Neuronal stem cell (in vitro differentiated cells): ENCODE data around the gene AGPAT2.

Experiments used
- DNase-seq: peaks from one replicate; pipeline ENCODE4 v3.0.0-alpha.2; 2013; ENCODE audit warnings: low spot score
- H2AFZ ChIP-seq: one replicate; pipeline ENCODE4 v1.6.1; 2013; ENCODE audit warnings: mild to moderate bottlenecking, low read length, inconsistent platforms
- H2AK5ac ChIP-seq: 2 replicates; pipeline ENCODE4 v1.6.1; 2013; ENCODE audit warnings: low read depth, mild to moderate bottlenecking, inconsistent platforms, low read length, moderate library complexity, mixed read lengths
- H2BK120ac ChIP-seq: 2 replicates; pipeline ENCODE4 v1.6.1; 2013; ENCODE audit warnings: low read depth, mild to moderate bottlenecking, inconsistent platforms, low read length, moderate library complexity, mixed read lengths
- H2BK12ac ChIP-seq: one replicate; pipeline ENCODE4 v1.6.1; 2013; ENCODE audit warnings: low read length, inconsistent platforms
- H2BK15ac ChIP-seq: 2 replicates; pipeline ENCODE4 v1.6.1; 2013; ENCODE audit warnings: mild to moderate bottlenecking, low read length, inconsistent platforms, mixed read lengths
- H2BK5ac ChIP-seq: one replicate; pipeline ENCODE4 v1.6.1; 2013; ENCODE audit warnings: inconsistent platforms, mild to moderate bottlenecking, low read length, moderate library complexity
- H3K14ac ChIP-seq: one replicate; pipeline ENCODE4 v1.6.1; 2013; ENCODE audit warnings: low read length, inconsistent platforms
- H3K18ac ChIP-seq: 2 replicates; pipeline ENCODE4 v1.6.1; 2013; ENCODE audit warnings: low read length, inconsistent platforms
- H3K23ac ChIP-seq: 2 replicates; pipeline ENCODE4 v1.6.1; 2013; ENCODE audit warnings: low read depth, mild to moderate bottlenecking, mixed read lengths, low read length, inconsistent platforms; ENCODE audit not compliant: poor library complexity
- H3K27ac ChIP-seq: replicated peaks from 3 replicates; pipeline ENCODE4 v1.5.1; 2013; ENCODE audit warnings: low read length, inconsistent platforms
- H3K27me3 ChIP-seq, 3 experiments: 2 replicates each; pipeline ENCODE4 v1.6.1; 2013; ENCODE audit warnings: low read length in 3 of 3, mild to moderate bottlenecking in 2 of 3, inconsistent platforms in 1 of 3, low read depth in 1 of 3, mixed read lengths in 1 of 3, moderate library complexity in 1 of 3; ENCODE audit not compliant: control insufficient read depth in 3 of 3, insufficient read depth in 3 of 3
- H3K36me3 ChIP-seq, 2 donors: replicated peaks in 1 of 2; 2 replicates each; pipeline ENCODE4 v1.6.1; 2013; ENCODE audit warnings: low read length in 2 of 2; ENCODE audit not compliant: control insufficient read depth in 2 of 2, insufficient read depth in 2 of 2
- H3K4ac ChIP-seq: 2 replicates; pipeline ENCODE4 v1.6.1; 2013; ENCODE audit warnings: inconsistent platforms, mild to moderate bottlenecking, low read length, moderate library complexity
- H3K4me1 ChIP-seq, 2 donors: 1 replicate in 1 of 2; 2 replicates in 1 of 2; pipeline ENCODE4 v1.6.1; 2013; ENCODE audit warnings: low read length in 2 of 2, low read depth in 1 of 2; ENCODE audit not compliant: control insufficient read depth in 2 of 2, insufficient read depth in 1 of 2
- H3K4me2 ChIP-seq: one replicate; pipeline ENCODE4 v1.6.1; 2013; ENCODE audit warnings: mild to moderate bottlenecking, low read length, inconsistent platforms; ENCODE audit not compliant: insufficient read depth, poor library complexity, severe bottlenecking
- H3K4me3 ChIP-seq, 2 donors: 2 replicates each; pipeline ENCODE4 v1.5.1; 2013; ENCODE audit warnings: low read length in 2 of 2, mild to moderate bottlenecking in 2 of 2, inconsistent platforms in 1 of 2, moderate library complexity in 1 of 2
- H3K79me1 ChIP-seq: one replicate; pipeline ENCODE4 v1.6.1; 2013; ENCODE audit warnings: low read depth, mild to moderate bottlenecking, inconsistent platforms, low read length, moderate library complexity
- H3K9ac ChIP-seq: one replicate; pipeline ENCODE4 v1.6.1; 2013; ENCODE audit warnings: mild to moderate bottlenecking, low read depth, low read length, inconsistent platforms; ENCODE audit not compliant: poor library complexity
- H3K9me3 ChIP-seq, 2 donors: replicated peaks in 1 of 2; 2 replicates each; pipeline versions ENCODE3 to v1.6.1; 2013; ENCODE audit warnings: low read length in 2 of 2, mild to moderate bottlenecking in 2 of 2, inconsistent platforms in 1 of 2, low read depth in 1 of 2, mixed read lengths in 1 of 2, moderate library complexity in 1 of 2; ENCODE audit not compliant: control insufficient read depth in 2 of 2, insufficient read depth in 1 of 2
- H4K8ac ChIP-seq: one replicate; pipeline ENCODE4 v1.6.1; 2013; ENCODE audit warnings: low read depth, mild to moderate bottlenecking, inconsistent platforms, low read length, moderate library complexity
- H4K91ac ChIP-seq: one replicate; pipeline ENCODE4 v1.6.1; 2013; ENCODE audit warnings: low read length, low read depth, mild to moderate bottlenecking, inconsistent platforms; ENCODE audit not compliant: poor library complexity
- WGBS, 2 donors: extraction: QIAGEN DNeasy Blood & Tissue Kit; methylation state at CpG; one replicate each; pipeline ENCODE4 v1.1.7; 2013; ENCODE audit warnings: missing lambda C conversion rate in 2 of 2, mixed read lengths in 1 of 2; ENCODE audit not compliant: insufficient read length in 2 of 2, insufficient replicate concordance in 1 of 2; ENCODE audit errors: extremely low coverage in 2 of 2; 5-methylcytosine and 5-hydroxymethylcytosine counted together

AGPAT2 gene

GRCh38 chr9:136665111-136665703 is 22.1 kb downstream of the AGPAT2 start:
- DNase-seq, result peak; percentile 35
- Histone ChIP-seq H3K79me1 (peaks cover 2% of the 10 kb centered on the region), H4K91ac (no peak overlapping the region), H2AK5ac (peak overlapping the region; percentile 83), H3K4me3 (peak overlapping the region; percentile 20 to 75), H3K14ac (peak overlapping the region; percentile 6), H3K4ac (no peak overlapping the region), H2BK15ac (peak overlapping the region; percentile 96), H3K27ac (no peak overlapping the region), H2AFZ (peak overlapping the region; percentile 41), H3K18ac (peak overlapping the region; percentile 90), H3K4me2 (peak overlapping the region; percentile 80), H3K4me1 (peaks cover 16 to 33% of the 10 kb centered on the region in 2 donors), H2BK120ac (peak overlapping the region; percentile 91), H4K8ac (no peak overlapping the region), H3K27me3 (peaks cover 0 to 25% (median 0%) of the 10 kb centered on the region in 3 experiments), H3K9me3 (no peaks in the 10 kb centered on the region), H3K36me3 (no peaks in the 10 kb centered on the region), H2BK5ac (peak overlapping the region; percentile 7), H3K23ac (peak overlapping the region; percentile 31), H3K9ac (peak overlapping the region; percentile 60), H2BK12ac (no peak overlapping the region)
- WGBS, 2 donors, result no CpG with 5 or more reads among the region's 49 CpGs

- DNase-seq, result no peak
- H3K27me3 ChIP-seq, result peaks cover 0 to 25% (median 0%) of the 10 kb centered on the region in 3 experiments
- no peak overlapping the region for H3K14ac ChIP-seq
- no peak overlapping the region for H4K8ac ChIP-seq
- H3K4me3 ChIP-seq, result no peak overlapping the region
- no peak overlapping the region for H3K23ac ChIP-seq
- peaks cover 5% of the 10 kb centered on the region for H3K79me1 ChIP-seq
- H2BK15ac ChIP-seq, result peak overlapping the region; percentile 42
- WGBS, 2 donors, result no CpG with 5 or more reads among the region's 27 CpGs
- H2BK12ac ChIP-seq, result peak overlapping the region; percentile 50
- no peak overlapping the region for H3K4ac ChIP-seq
- H3K9ac ChIP-seq, result no peak overlapping the region
- H3K18ac ChIP-seq, result peak overlapping the region; percentile 7
- H3K4me2 ChIP-seq, result no peak overlapping the region
- H2AFZ ChIP-seq, result no peak overlapping the region
- peaks cover 16 to 33% of the 10 kb centered on the region in 2 donors for H3K4me1 ChIP-seq
- no peak overlapping the region for H4K91ac ChIP-seq
- peak overlapping the region; percentile 91 for H2BK120ac ChIP-seq
- no peaks in the 10 kb centered on the region for H3K9me3 ChIP-seq
- H2BK5ac ChIP-seq, result peak overlapping the region; percentile 7
- H3K27ac ChIP-seq, result no peak overlapping the region
- no peaks in the 10 kb centered on the region for H3K36me3 ChIP-seq
- H2AK5ac ChIP-seq, result peak overlapping the region; percentile 83
Measured at GRCh38 chr9:136664000-136664915, 23.0 kb downstream of the AGPAT2 start.

GRCh38 chr9:136662656-136663581 is 24.3 kb downstream of the AGPAT2 start, which contains the start of gene EGFL7:
Gene EGFL7 (plus strand): TSS chr9:136662916. CDS start chr9:136668283, 5,367 bp downstream.
- H2AK5ac ChIP-seq, result peak within 1 kb of the TSS; percentile 94
- peak within 1 kb of the TSS; percentile 13 for H2BK5ac ChIP-seq
- peak within 1 kb of the TSS; percentile 76 for H3K18ac ChIP-seq
- peaks cover 0 to 30% (median 0%) of the 10 kb centered on the region in 3 experiments for H3K27me3 ChIP-seq
- H3K4ac ChIP-seq, result no peak within 1 kb of the TSS
- peak within 1 kb of the TSS; percentile 85 for H2BK15ac ChIP-seq
- peaks cover 16 to 33% of the 10 kb centered on the region in 2 donors for H3K4me1 ChIP-seq
- H2BK120ac ChIP-seq, result no peak within 1 kb of the TSS
- H3K27ac ChIP-seq, result no peak within 1 kb of the TSS
- peak within 1 kb of the TSS; percentile 12 for H3K9ac ChIP-seq
- peak within 1 kb of the TSS; percentile 90 for H2BK12ac ChIP-seq
- H3K4me3 ChIP-seq, result no peak within 1 kb of the TSS
- H3K4me2 ChIP-seq, result no peak within 1 kb of the TSS
- H3K14ac ChIP-seq, result peak within 1 kb of the TSS; percentile 38
- H3K9me3 ChIP-seq, result no peaks in the 10 kb centered on the region
- H3K79me1 ChIP-seq, result peaks cover 5% of the 10 kb centered on the region
- no peak for DNase-seq
- peak within 1 kb of the TSS; percentile 85 for H3K23ac ChIP-seq
- WGBS, 2 donors, result no CpG with 5 or more reads among the region's 38 CpGs
- H4K8ac ChIP-seq, result no peak within 1 kb of the TSS
- H2AFZ ChIP-seq, result peak within 1 kb of the TSS; percentile 74
- no peaks in the 10 kb centered on the region for H3K36me3 ChIP-seq
- no peak within 1 kb of the TSS for H4K91ac ChIP-seq
